Measurements from ENCODE around the gene PLEKHG4.

DNA sequence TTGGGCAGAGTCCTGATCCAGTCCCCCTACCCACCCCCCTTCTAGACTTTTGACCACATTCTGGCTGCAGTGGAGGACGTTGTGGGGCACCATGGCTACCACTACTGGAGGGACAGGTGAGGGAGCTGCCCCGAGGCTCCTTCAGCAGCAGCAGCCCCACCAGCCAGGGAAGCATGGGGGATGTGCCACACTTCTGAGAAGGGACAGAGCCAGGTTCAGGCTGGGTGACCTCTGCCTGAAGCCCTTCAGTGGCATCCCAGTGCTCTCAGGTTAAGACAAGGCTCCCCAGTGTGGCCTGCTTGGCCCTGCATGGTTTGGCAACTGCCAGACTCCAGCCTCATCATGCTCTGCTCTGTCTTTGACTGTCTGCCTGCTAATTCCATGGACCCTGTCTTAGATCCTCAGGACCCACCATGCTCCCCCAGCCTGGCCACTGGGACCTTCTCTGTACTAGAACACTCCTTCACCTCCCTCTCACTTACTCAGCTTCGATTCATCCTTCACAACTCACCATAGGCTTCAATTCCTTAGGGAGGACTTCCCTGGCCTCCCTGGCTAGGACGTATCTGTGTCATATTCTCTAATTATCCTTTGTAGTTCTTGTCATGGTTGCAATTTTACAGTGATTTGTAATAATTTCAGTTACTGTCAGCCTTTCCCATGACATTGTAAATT lies 21.7 kb upstream of the PLEKHG4 start:
- TF ChIP-seq, protein P1, sequence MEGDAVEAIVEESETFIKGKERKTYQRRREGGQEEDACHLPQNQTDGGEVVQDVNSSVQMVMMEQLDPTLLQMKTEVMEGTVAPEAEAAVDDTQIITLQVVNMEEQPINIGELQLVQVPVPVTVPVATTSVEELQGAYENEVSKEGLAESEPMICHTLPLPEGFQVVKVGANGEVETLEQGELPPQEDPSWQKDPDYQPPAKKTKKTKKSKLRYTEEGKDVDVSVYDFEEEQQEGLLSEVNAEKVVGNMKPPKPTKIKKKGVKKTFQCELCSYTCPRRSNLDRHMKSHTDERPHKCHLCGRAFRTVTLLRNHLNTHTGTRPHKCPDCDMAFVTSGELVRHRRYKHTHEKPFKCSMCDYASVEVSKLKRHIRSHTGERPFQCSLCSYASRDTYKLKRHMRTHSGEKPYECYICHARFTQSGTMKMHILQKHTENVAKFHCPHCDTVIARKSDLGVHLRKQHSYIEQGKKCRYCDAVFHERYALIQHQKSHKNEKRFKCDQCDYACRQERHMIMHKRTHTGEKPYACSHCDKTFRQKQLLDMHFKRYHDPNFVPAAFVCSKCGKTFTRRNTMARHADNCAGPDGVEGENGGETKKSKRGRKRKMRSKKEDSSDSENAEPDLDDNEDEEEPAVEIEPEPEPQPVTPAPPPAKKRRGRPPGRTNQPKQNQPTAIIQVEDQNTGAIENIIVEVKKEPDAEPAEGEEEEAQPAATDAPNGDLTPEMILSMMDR (IDR thresholded peaks at IDR 0.05): no peak
- no peak for TF ChIP-seq POLR2A (IDR thresholded peaks at IDR 0.05)
